Brain microvascular endothelial cell (primary cell): ENCODE results near the gene CDH24.

ENCODE experiments used
- DNase-seq: peaks from one replicate; pipeline ENCODE4 v3.0.0-alpha.2; 2020
- H3K27ac ChIP-seq: fragments of 250-450 bp; sonication (Bioruptor Pico); 2 replicates; pipeline ENCODE4 v1.5.1; 2020; ENCODE audit warnings: mild to moderate bottlenecking, moderate library complexity
- H3K27me3 ChIP-seq: fragments of 250-450 bp; sonication (Bioruptor Pico); replicated peaks from 2 replicates; pipeline ENCODE4 v1.5.1; 2020; ENCODE audit warnings: mild to moderate bottlenecking
- H3K36me3 ChIP-seq: fragments of 250-450 bp; sonication (Bioruptor Pico); replicated peaks from 2 replicates; pipeline ENCODE4 v1.5.1; 2020; ENCODE audit warnings: mild to moderate bottlenecking
- H3K4me3 ChIP-seq: 2 replicates; pipeline ENCODE4 v1.5.1; 2011; ENCODE audit warnings: low read depth, mild to moderate bottlenecking, control low read depth, low read length, moderate library complexity
- CTCF ChIP-seq: IDR thresholded peaks from 2 replicates; pipeline ENCODE4 v1.5.1; 2011; ENCODE audit warnings: low read depth, mild to moderate bottlenecking, moderate library complexity, low read length, control low read depth, inconsistent platforms; ENCODE audit errors: missing control alignments
- in situ Hi-C: cut with HindIII; loops from 2 replicates; pipeline ENCODE4 v1.10.0; 2017; ENCODE audit warnings: low sequenced_read_pairs, low pct_ligation_motif_present

The CDH24 gene

GRCh38 chr14:23085458-23085857, 28.1 kb upstream of the CDH24 start:
- in situ Hi-C loops: no loop called here
- H3K27me3 ChIP-seq: no peaks in the 10 kb centered on the region
- no peak for TF ChIP-seq CTCF
- peaks cover 51% of the 10 kb centered on the region for H3K36me3 ChIP-seq
- H3K4me3 ChIP-seq: no peak overlapping the region
- DNase-seq: no peak
- no peak overlapping the region for H3K27ac ChIP-seq

GRCh38 chr14:23080474-23080873, 23.2 kb upstream of the CDH24 start:
- Histone ChIP-seq H3K36me3 (peaks cover 59% of the 10 kb centered on the region), H3K27ac (no peak overlapping the region), H3K27me3 (no peaks in the 10 kb centered on the region), H3K4me3 (no peak overlapping the region)
- no peak for TF ChIP-seq CTCF
- no peak for DNase-seq
- in situ Hi-C loops: no loop called here

GRCh38 chr14:23079716-23080115, 22.4 kb upstream of the CDH24 start:
- no peak overlapping the region for H3K4me3 ChIP-seq
- peak overlapping the region; percentile 82 for H3K27ac ChIP-seq
- TF ChIP-seq CTCF: no peak
- DNase-seq: no peak
- H3K27me3 ChIP-seq: no peaks in the 10 kb centered on the region
- in situ Hi-C loops: no loop called here
- H3K36me3 ChIP-seq: peaks cover 59% of the 10 kb centered on the region

- Histone ChIP-seq H3K27ac (peak overlapping the region; percentile 82), H3K27me3 (no peaks in the 10 kb centered on the region), H3K4me3 (no peak overlapping the region), H3K36me3 (peaks cover 66% of the 10 kb centered on the region)
- in situ Hi-C loops: no loop called here
- peak; percentile 94 for DNase-seq
- peak; percentile 13 for TF ChIP-seq CTCF
Observed at GRCh38 chr14:23078692-23079116, 21.4 kb upstream of the CDH24 start.

GRCh38 chr14:23077962-23078361, 20.6 kb upstream of the CDH24 start:
- peaks cover 64% of the 10 kb centered on the region for H3K36me3 ChIP-seq
- in situ Hi-C loops: no loop called here
- H3K27me3 ChIP-seq: no peaks in the 10 kb centered on the region
- no peak for DNase-seq
- H3K4me3 ChIP-seq: no peak overlapping the region
- H3K27ac ChIP-seq: peak overlapping the region; percentile 82
- no peak for TF ChIP-seq CTCF

- no peak overlapping the region for H3K27ac ChIP-seq
- H3K27me3 ChIP-seq: no peaks in the 10 kb centered on the region
- DNase-seq: no peak
- H3K4me3 ChIP-seq: no peak overlapping the region
- peaks cover 70% of the 10 kb centered on the region for H3K36me3 ChIP-seq
- peak; percentile 64 for TF ChIP-seq CTCF
- in situ Hi-C loops: no loop called here
Observed at GRCh38 chr14:23076785-23077408, 19.6 kb upstream of the CDH24 start.
